HEK293 (cell line): ENCODE data around the gene LYPD5.

ENCODE experiments used
- TCF7L2 ChIP-seq: IDR thresholded peaks from 2 replicates; pipeline ENCODE4 v1.6.1; 2011; ENCODE audit warnings: low read depth, mild to moderate bottlenecking, inconsistent platforms, low read length, moderate library complexity, borderline replicate concordance
- ZNF223 ChIP-seq: fragments of 450-650 bp; formaldehyde crosslinking; IDR thresholded peaks from 2 replicates; pipeline ENCODE4 v1.5.1; 2016; ENCODE audit warnings: missing biosample characterization, missing genetic modification characterization
- ZNF555 ChIP-seq: fragments of 450-650 bp; formaldehyde crosslinking; conservative IDR thresholded peaks from 2 replicates; pipeline ENCODE4 v1.5.1; 2017; ENCODE audit warnings: missing biosample characterization, mild to moderate bottlenecking, missing genetic modification characterization, inconsistent platforms
- TF ChIP-seq, protein P1 (sequence below): fragments of 450-650 bp; formaldehyde crosslinking; IDR thresholded peaks from 2 replicates; pipeline ENCODE4 v1.5.1; 2016; ENCODE audit warnings: missing biosample characterization, missing genetic modification characterization
- TF ChIP-seq, protein P2 (sequence below): fragments of 450-650 bp; formaldehyde crosslinking; IDR thresholded peaks from 2 replicates; pipeline ENCODE4 v1.5.1; 2016; ENCODE audit warnings: missing biosample characterization, missing genetic modification characterization

DNA sequence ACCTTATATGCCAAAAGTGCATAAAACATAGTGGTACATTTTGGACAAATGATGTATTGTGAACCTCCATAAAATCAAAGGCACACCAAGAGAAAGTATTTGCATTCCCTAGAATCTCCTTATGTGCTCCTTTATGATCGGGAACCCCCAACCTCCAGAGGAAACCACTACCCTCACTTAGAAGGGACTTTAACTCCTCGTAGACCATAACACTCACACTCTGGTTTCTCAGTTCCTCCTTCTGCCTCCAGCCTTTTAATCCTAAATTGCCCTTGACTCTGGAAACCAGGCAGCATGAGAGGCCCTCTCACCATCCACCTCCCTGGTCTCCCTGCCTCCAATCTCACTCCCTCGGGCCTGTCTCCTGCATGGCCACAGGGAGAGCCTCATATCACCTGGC is 11.7 kb downstream of the LYPD5 start:
- TF ChIP-seq TCF7L2 (no peak), ZNF555 (tag by site-specific recombination) (no peak), ZNF223 (tag by site-specific recombination) (no peak)
- TF ChIP-seq, protein P1, sequence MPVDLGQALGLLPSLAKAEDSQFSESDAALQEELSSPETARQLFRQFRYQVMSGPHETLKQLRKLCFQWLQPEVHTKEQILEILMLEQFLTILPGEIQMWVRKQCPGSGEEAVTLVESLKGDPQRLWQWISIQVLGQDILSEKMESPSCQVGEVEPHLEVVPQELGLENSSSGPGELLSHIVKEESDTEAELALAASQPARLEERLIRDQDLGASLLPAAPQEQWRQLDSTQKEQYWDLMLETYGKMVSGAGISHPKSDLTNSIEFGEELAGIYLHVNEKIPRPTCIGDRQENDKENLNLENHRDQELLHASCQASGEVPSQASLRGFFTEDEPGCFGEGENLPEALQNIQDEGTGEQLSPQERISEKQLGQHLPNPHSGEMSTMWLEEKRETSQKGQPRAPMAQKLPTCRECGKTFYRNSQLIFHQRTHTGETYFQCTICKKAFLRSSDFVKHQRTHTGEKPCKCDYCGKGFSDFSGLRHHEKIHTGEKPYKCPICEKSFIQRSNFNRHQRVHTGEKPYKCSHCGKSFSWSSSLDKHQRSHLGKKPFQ (tag by site-specific recombination): no peak
- TF ChIP-seq, protein P2, sequence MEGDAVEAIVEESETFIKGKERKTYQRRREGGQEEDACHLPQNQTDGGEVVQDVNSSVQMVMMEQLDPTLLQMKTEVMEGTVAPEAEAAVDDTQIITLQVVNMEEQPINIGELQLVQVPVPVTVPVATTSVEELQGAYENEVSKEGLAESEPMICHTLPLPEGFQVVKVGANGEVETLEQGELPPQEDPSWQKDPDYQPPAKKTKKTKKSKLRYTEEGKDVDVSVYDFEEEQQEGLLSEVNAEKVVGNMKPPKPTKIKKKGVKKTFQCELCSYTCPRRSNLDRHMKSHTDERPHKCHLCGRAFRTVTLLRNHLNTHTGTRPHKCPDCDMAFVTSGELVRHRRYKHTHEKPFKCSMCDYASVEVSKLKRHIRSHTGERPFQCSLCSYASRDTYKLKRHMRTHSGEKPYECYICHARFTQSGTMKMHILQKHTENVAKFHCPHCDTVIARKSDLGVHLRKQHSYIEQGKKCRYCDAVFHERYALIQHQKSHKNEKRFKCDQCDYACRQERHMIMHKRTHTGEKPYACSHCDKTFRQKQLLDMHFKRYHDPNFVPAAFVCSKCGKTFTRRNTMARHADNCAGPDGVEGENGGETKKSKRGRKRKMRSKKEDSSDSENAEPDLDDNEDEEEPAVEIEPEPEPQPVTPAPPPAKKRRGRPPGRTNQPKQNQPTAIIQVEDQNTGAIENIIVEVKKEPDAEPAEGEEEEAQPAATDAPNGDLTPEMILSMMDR: no peak
